ENCODE data around the gene CYP46A1. TPM values are rescaled to one million over a fixed set of nuclear protein-coding genes. Genes with fewer than 3 reads are reported as not detected.

Gene CYP46A1
- total RNA-seq, 4 donors from 2014 or later = 0.13 to 2.5 TPM; not detected in 2

GRCh38 chr14:99648027-99648784, 35.9 kb upstream of the CYP46A1 start:
- no peak for DNase-seq
- Histone ChIP-seq H3K36me3 (no peaks in the 10 kb centered on the region), H3K4me3 (no peak overlapping the region), H3K9me3 (no peaks in the 10 kb centered on the region), H3K27me3 (no peaks in the 10 kb centered on the region), H3K4me1 (peaks cover 0 to 14% (median 4%) of the 10 kb centered on the region in 4 donors), H3K27ac (no peak overlapping the region)
- TF ChIP-seq CTCF (IDR thresholded peaks at IDR 0.05) (no peak), POLR2A (IDR thresholded peaks at IDR 0.05) (no peak)

- Histone ChIP-seq H3K4me1 (peaks cover 0 to 14% (median 4%) of the 10 kb centered on the region in 4 donors), H3K9me3 (no peaks in the 10 kb centered on the region), H3K36me3 (no peaks in the 10 kb centered on the region), H3K27me3 (no peaks in the 10 kb centered on the region), H3K4me3 (no peak overlapping the region), H3K27ac (no peak overlapping the region)
- TF ChIP-seq POLR2A (IDR thresholded peaks at IDR 0.05) (no peak), CTCF (IDR thresholded peaks at IDR 0.05) (no peak)
- no peak for DNase-seq
Measured at GRCh38 chr14:99649219-99649618, 34.9 kb upstream of the CYP46A1 start.

- no peak for DNase-seq
- Histone ChIP-seq H3K4me1 (peaks cover 0 to 13% (median 4%) of the 10 kb centered on the region in 4 donors), H3K4me3 (no peak overlapping the region), H3K36me3 (no peaks in the 10 kb centered on the region), H3K27me3 (no peaks in the 10 kb centered on the region), H3K27ac (no peak overlapping the region), H3K9me3 (no peaks in the 10 kb centered on the region)
- TF ChIP-seq POLR2A (IDR thresholded peaks at IDR 0.05) (no peak), CTCF (IDR thresholded peaks at IDR 0.05) (no peak)
Measured at GRCh38 chr14:99649643-99650042, 34.5 kb upstream of the CYP46A1 start.

- no peaks in the 10 kb centered on the region for H3K9me3 ChIP-seq
- no peak overlapping the region for H3K4me3 ChIP-seq
- no peak for DNase-seq
Measured at GRCh38 chr14:99650189-99650588, 33.9 kb upstream of the CYP46A1 start.

GRCh38 chr14:99651953-99652746, 31.9 kb upstream of the CYP46A1 start:
- Histone ChIP-seq H3K27me3 (no peaks in the 10 kb centered on the region), H3K27ac (no peak overlapping the region), H3K4me1 (no peaks in the 10 kb centered on the region), H3K36me3 (no peaks in the 10 kb centered on the region), H3K9me3 (no peaks in the 10 kb centered on the region), H3K4me3 (no peak overlapping the region)
- no peak for TF ChIP-seq POLR2A (IDR thresholded peaks at IDR 0.05)
- no peak for TF ChIP-seq CTCF (IDR thresholded peaks at IDR 0.05)
- DNase-seq = no peak

More at GRCh38 chr14:99650189-99650588, 33.9 kb upstream of the CYP46A1 start:
- Histone ChIP-seq H3K27ac (no peak overlapping the region), H3K36me3 (no peaks in the 10 kb centered on the region), H3K27me3 (no peaks in the 10 kb centered on the region), H3K4me1 (peaks cover 0 to 8% (median 2%) of the 10 kb centered on the region in 4 donors)
- no peak for TF ChIP-seq POLR2A (IDR thresholded peaks at IDR 0.05)
- no peak for TF ChIP-seq CTCF (IDR thresholded peaks at IDR 0.05)

All from Peyer's patch (tissue), 4 donors.